NCI-H774 (cell line): ENCODE results near the gene COPZ2.

ENCODE experiments used
- DNase-seq: peaks from one replicate; lab custom pipeline; 2025; lab: John Stamatoyannopoulos, UW

Gene COPZ2

GRCh38 chr17:47983492-47984223 lies 53.9 kb downstream of the COPZ2 start:
- DNase-seq, result no peak

- no peak for DNase-seq
These were observed 54.8 kb downstream of the COPZ2 start for GRCh38 chr17:47982645-47983390.

DNA sequence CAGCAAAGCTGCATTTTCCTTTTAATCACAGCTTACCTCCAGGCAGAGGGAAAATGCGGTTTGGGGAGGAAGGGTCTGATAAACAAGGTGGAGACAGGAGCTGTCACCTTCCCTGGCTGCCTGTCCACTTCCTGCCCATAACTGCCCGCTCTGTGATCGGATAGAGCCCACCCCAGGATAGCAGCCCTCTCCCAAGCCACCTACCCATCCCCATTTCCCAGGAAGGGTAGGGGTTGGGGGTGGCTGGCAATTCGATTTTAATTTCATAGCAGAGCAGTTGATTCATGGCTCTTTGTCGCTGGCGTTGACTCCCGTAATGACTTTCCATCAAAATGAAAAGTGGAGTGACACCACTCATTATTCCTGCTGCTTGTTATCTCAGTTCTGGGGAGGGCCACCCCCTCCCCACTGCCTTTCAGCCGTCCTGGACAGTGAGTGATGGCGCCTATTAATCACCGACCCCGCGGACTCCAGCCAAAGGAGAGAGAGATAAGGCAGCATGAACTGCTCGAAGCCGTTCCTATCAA lies 55.4 kb downstream of the COPZ2 start:
- no peak for DNase-seq

DNA sequence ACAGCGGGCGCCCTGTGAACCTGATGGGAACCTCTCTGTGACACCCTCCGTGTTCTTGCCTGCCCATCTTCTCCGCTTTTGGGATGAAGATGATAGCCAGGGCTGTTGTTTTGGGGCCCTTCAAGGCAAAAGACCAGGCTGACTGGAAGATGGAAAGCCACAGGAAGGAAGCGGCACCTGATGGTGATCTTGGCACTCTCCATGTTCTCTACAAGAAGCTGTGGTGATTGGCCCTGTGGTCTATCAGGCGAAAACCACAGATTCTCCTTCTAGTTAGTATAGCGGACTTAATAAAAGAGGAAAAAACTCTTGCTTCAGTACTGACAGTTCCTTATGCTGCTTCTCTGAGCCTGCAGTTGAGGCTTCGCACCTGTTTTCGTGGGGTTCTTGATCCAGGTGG lies 56.1 kb downstream of the COPZ2 start:
- DNase-seq, result no peak

DNA sequence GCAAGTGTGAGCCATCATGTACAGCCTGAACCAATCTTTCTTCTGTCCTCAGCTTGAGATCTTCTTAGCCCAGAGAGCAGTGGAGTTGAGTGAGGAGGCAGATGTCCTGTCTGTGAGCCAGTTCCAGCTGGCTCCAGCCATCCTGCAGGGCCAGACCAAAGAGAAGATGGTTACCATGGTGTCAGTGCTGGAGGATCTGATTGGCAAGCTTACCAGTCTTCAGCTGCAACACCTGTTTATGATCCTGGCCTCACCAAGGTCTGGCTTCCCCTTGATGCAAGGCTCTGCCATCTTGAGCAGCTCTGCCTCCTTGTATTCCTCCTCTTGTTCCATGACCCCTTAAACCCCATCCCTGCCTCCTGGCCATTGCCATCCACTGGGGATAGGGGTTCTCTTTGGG lies 57.1 kb downstream of the COPZ2 start:
- no peak for DNase-seq

GRCh38 chr17:47978324-47978723 lies 59.3 kb downstream of the COPZ2 start:
- peak; percentile 32 for DNase-seq
